ENCODE measurements around the gene SDK1. TPM values are rescaled to one million over a fixed set of nuclear protein-coding genes. Genes with fewer than 3 reads are reported as not detected.
"Not testable (repeated sequence)": the region's sequence is repeated elsewhere in the genome, so short reads cannot be mapped to it uniquely, and the experiment has no call there.

The SDK1 gene
- total RNA-seq, 2 experiments from 2014 or later: 0.10 to 0.17 TPM

DNA sequence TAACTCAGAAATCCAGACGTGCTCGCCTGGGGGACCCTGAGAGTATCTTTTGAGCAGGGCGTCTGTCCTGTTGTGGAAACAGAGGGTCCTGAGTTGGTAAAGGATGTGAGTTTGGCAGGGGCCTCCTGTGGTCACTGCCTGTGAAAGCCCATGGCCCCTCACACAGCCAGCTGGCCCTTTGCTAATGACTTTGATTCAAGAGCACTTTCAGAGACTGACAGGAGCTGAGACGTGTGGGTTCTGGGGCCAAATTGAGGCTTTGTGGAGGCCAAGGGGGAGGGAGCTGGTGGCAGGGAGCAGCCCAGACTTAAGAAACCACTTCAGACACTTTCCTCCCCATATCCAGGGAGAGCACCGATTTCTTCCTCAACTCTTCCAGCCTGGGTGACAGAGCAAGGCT lies 921.6 kb downstream of the SDK1 start:
- ChIA-PET POLR2A (no interaction called here), CTCF (interaction anchor here (1.2 kb wide), 1 partner anchor 15 kb away, joined by 3 read pairs; no protein-coding TSS in a partner anchor)
- Mint-ChIP-seq H3K36me3 (ENCODE audit: low read depth) (no peaks in the 10 kb centered on the region), H3K27ac (no peak overlapping the region), H3K4me3 (no peak overlapping the region), H3K9me3 (no peaks in the 10 kb centered on the region), H3K27me3 (no peaks in the 10 kb centered on the region), H3K4me1 (no peaks in the 10 kb centered on the region)
- DNase-seq: no peak

DNA sequence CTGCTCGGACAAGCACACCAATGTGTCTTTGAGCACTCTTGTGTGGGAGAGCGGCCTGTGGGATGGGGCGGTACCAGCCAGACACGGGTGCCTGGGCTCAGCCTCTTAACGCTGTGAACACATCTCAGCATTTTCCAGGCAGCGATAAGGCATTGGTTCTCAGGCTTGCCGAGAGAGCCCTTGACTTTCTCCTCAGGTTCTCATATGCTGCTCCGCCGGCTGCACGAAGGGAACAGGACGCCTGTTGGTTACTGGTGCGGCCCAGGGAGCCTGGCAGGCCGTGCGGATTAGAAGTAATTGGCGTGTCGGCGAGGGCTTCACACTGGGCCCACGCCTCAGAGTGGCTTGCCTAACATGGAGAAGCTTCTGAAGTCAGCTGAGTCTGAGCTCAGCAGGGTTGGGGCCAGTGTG lies 924.3 kb downstream of the SDK1 start:
- no peaks in the 10 kb centered on the region for H3K36me3 Mint-ChIP-seq (ENCODE audit: low read depth)
- H3K27ac Mint-ChIP-seq: no peak overlapping the region
- ChIA-PET CTCF (no interaction called here), POLR2A (no interaction called here)
- no peak for DNase-seq
- H3K9me3 Mint-ChIP-seq: no peaks in the 10 kb centered on the region
- no peak overlapping the region for H3K4me3 Mint-ChIP-seq
- H3K4me1 Mint-ChIP-seq: no peaks in the 10 kb centered on the region
- H3K27me3 Mint-ChIP-seq: no peaks in the 10 kb centered on the region

DNA sequence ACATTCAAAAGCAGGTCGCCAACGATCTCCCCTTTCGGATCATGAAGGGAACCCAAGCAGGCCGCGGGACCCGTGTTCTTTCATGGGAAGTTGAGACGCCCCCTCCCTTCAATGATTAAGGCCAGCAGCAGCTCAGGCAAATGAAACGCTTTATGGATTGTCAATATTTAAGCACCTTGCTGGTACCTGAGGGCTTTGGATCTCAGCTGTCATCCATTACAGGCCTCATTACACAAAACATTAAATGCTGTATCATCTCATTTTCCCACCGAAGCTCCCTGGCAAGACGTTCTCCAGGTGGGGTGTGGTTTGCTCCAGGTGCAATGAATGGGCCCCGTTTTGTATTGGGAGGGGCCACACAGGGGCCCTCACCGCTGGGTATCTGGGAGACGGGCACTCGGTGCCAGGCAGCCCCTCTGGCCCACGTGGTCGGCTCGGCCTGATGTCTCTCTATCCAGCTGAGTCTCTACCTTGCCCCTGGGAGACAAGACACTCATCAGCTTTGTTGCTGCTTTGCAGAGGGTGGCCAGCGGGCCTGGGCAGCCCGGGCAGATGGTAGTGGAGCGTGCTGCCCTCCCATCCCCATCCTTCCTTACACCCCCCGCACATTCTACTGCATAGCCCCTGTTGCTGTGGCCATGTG lies 925.0 kb downstream of the SDK1 start:
- POLR2A ChIA-PET: no interaction called here
- CTCF ChIA-PET: no interaction called here
- Mint-ChIP-seq H3K36me3 (ENCODE audit: low read depth) (no peaks in the 10 kb centered on the region), H3K9me3 (no peaks in the 10 kb centered on the region), H3K4me1 (no peaks in the 10 kb centered on the region), H3K27ac (no peak overlapping the region), H3K4me3 (no peak overlapping the region), H3K27me3 (no peaks in the 10 kb centered on the region)
- no peak for DNase-seq

DNA sequence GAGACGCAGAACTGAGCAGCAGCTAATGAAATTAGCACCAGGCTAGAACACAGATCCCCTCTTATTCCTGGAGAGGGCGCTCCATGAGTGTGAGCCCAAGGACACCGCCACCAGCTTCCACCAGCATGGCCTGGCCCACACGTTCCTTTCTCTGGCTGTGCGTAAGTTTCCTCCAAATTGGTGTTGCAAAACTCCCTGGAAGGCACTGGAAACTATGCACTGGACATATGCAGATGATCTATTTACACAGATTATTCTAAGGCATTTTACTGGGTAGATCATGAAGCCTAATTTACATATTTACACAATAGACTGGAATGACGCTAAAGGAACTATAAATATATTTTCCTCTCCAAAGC lies 925.5 kb downstream of the SDK1 start:
- Mint-ChIP-seq H3K27ac (no peak overlapping the region), H3K9me3 (no peaks in the 10 kb centered on the region), H3K4me1 (no peaks in the 10 kb centered on the region), H3K4me3 (no peak overlapping the region), H3K27me3 (no peaks in the 10 kb centered on the region), H3K36me3 (ENCODE audit: low read depth) (no peaks in the 10 kb centered on the region)
- ChIA-PET CTCF (no interaction called here), POLR2A (no interaction called here)
- DNase-seq: no peak

GRCh38 chr7:4227105-4228010 lies 926.3 kb downstream of the SDK1 start:
- H3K4me1 Mint-ChIP-seq: no peaks in the 10 kb centered on the region
- no peak overlapping the region for H3K27ac Mint-ChIP-seq
- no peak for DNase-seq
- H3K4me3 Mint-ChIP-seq: no peak overlapping the region
- no peaks in the 10 kb centered on the region for H3K27me3 Mint-ChIP-seq
- POLR2A ChIA-PET: no interaction called here
- CTCF ChIA-PET: no interaction called here
- H3K36me3 Mint-ChIP-seq (ENCODE audit: low read depth): no peaks in the 10 kb centered on the region
- no peaks in the 10 kb centered on the region for H3K9me3 Mint-ChIP-seq

- Mint-ChIP-seq H3K4me1 (no peaks in the 10 kb centered on the region), H3K27me3 (no peaks in the 10 kb centered on the region), H3K27ac (no peak overlapping the region), H3K4me3 (no peak overlapping the region), H3K9me3 (no peaks in the 10 kb centered on the region), H3K36me3 (ENCODE audit: low read depth) (no peaks in the 10 kb centered on the region)
- DNase-seq: no peak
- CTCF ChIA-PET: no interaction called here
- POLR2A ChIA-PET: no interaction called here
Observed at GRCh38 chr7:4230352-4230751, 929.3 kb downstream of the SDK1 start.

DNA sequence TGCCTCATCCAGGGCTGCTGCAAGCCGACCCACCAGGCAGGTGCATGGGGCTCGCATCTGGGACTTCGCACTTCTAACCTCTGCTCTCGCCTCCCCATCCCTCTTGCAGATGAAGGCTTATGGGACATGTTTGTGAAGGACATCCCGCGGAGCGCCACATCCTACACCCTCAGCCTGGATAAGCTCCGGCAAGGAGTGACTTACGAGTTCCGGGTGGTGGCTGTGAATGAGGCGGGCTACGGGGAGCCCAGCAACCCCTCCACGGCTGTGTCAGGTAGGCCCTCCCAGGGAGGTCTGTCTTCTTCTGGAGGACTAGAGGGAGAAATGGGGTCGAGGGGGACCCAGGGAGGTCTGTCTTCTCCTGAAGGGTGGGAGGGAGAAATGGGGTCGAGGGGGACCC lies 932.1 kb downstream of the SDK1 start:
- no peak for DNase-seq
- ChIA-PET POLR2A (no interaction called here), CTCF (no interaction called here)
- no peaks in the 10 kb centered on the region for H3K36me3 Mint-ChIP-seq (ENCODE audit: low read depth)
- H3K27me3 Mint-ChIP-seq: no peaks in the 10 kb centered on the region
- no peaks in the 10 kb centered on the region for H3K4me1 Mint-ChIP-seq
- no peak overlapping the region for H3K27ac Mint-ChIP-seq
- H3K9me3 Mint-ChIP-seq: no peaks in the 10 kb centered on the region
- no peak overlapping the region for H3K4me3 Mint-ChIP-seq

DNA sequence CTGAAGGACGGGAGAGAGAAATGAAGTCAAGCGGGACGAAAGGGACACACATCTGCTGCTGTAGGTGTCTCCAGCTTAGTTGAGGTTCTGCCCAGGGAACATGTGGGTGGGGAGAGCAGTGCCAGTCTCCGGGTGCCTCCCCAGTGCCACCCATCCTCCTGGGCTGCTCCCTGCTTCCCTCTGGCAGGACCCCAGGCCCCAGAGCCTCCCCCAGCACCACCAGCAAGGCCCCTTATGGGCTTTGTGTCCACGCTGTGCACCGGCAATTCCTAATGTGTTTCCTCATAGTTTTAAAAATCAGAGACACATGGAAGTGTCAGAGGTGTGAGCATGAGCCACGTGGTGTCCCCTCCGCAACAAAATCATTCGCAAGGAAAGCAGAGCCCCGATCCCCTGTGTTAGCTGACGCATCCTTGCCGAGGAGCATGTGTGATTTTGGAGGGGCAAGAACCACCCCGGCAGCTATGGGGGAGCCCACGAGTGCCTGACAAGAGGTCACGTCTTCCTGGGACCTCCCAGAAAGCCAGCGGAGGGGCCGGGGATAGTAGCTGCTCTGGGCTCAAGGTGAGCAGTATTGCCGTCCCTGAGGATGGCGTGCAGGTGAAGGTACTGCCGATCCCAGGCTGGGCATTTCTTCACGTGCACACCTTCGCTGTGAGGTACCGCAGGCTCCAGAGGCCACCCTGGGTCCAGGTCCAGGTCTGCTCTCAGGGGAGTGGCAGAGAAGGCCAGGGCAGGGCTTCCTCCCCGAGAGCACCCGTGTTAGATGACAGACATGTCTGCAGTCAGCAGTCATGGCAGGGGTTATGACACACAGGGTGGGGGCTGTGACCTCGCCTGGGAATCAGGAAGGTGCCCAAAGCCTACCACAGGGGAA lies 932.8 kb downstream of the SDK1 start:
- DNase-seq: no peak
- H3K27ac Mint-ChIP-seq: no peak overlapping the region
- POLR2A ChIA-PET: no interaction called here

GRCh38 chr7:4234498-4234855 lies 933.4 kb downstream of the SDK1 start:
- Mint-ChIP-seq H3K9me3 (no peaks in the 10 kb centered on the region), H3K36me3 (ENCODE audit: low read depth) (no peaks in the 10 kb centered on the region), H3K27me3 (no peaks in the 10 kb centered on the region), H3K4me1 (no peaks in the 10 kb centered on the region), H3K4me3 (no peak overlapping the region), H3K27ac (no peak overlapping the region)
- no peak for DNase-seq
- CTCF ChIA-PET: no interaction called here
- POLR2A ChIA-PET: no interaction called here

More for the DNA sequence above, 932.8 kb downstream of the SDK1 start:
- no peaks in the 10 kb centered on the region for H3K36me3 Mint-ChIP-seq (ENCODE audit: low read depth)
- H3K27me3 Mint-ChIP-seq: no peaks in the 10 kb centered on the region
- H3K9me3 Mint-ChIP-seq: no peaks in the 10 kb centered on the region
- H3K4me1 Mint-ChIP-seq: no peaks in the 10 kb centered on the region
- CTCF ChIA-PET: no interaction called here
- no peak overlapping the region for H3K4me3 Mint-ChIP-seq

- H3K4me1 Mint-ChIP-seq: no peaks in the 10 kb centered on the region
- no peaks in the 10 kb centered on the region for H3K36me3 Mint-ChIP-seq (ENCODE audit: low read depth)
- H3K27ac Mint-ChIP-seq: no peak overlapping the region
- ChIA-PET POLR2A (no interaction called here), CTCF (no interaction called here)
- no peaks in the 10 kb centered on the region for H3K9me3 Mint-ChIP-seq
- no peak for DNase-seq
- H3K27me3 Mint-ChIP-seq: no peaks in the 10 kb centered on the region
- H3K4me3 Mint-ChIP-seq: no peak overlapping the region
Observed at GRCh38 chr7:4234886-4235285, 933.8 kb downstream of the SDK1 start.

GRCh38 chr7:4235596-4235995 lies 934.5 kb downstream of the SDK1 start:
- no peak overlapping the region for H3K27ac Mint-ChIP-seq
- CTCF ChIA-PET: no interaction called here
- peaks cover 6% of the 10 kb centered on the region for H3K4me1 Mint-ChIP-seq
- H3K36me3 Mint-ChIP-seq (ENCODE audit: low read depth): no peaks in the 10 kb centered on the region
- H3K9me3 Mint-ChIP-seq: no peaks in the 10 kb centered on the region
- DNase-seq: no peak
- H3K27me3 Mint-ChIP-seq: no peaks in the 10 kb centered on the region
- POLR2A ChIA-PET: no interaction called here
- H3K4me3 Mint-ChIP-seq: no peak overlapping the region

GRCh38 chr7:4236389-4236788 lies 935.3 kb downstream of the SDK1 start:
- CTCF ChIA-PET: no interaction called here
- no peak for DNase-seq
- H3K4me1 Mint-ChIP-seq: peaks cover 9% of the 10 kb centered on the region
- no peaks in the 10 kb centered on the region for H3K27me3 Mint-ChIP-seq
- H3K4me3 Mint-ChIP-seq: no peak overlapping the region
- POLR2A ChIA-PET: no interaction called here
- no peaks in the 10 kb centered on the region for H3K36me3 Mint-ChIP-seq (ENCODE audit: low read depth)
- H3K27ac Mint-ChIP-seq: no peak overlapping the region
- no peaks in the 10 kb centered on the region for H3K9me3 Mint-ChIP-seq

DNA sequence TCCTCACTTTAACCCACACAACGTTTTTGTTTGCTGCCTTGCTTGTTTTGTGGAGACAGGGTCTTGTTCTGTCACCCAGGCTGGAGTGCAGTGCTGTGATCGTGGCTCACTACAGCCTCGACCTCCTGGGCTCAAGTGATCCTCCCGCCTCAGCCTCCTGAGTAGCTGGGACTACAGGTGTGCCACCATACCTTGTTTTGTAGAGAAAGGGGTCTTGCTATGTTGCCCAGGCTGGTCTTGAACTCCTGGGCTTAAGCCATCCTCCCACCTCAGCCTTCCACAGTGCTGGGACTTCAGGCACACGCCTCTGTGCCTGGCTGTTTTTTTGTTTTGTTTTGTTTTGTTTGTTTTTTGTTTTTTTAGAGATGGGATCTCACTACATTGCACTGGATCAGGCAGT lies 935.8 kb downstream of the SDK1 start:
- POLR2A ChIA-PET; H3K4me3 Mint-ChIP-seq; DNase-seq; CTCF ChIA-PET; H3K36me3 Mint-ChIP-seq (ENCODE audit: low read depth); H3K27ac Mint-ChIP-seq; H3K27me3 Mint-ChIP-seq; H3K9me3 Mint-ChIP-seq: not testable (repeated sequence)
- peaks cover 11% of the 10 kb centered on the region for H3K4me1 Mint-ChIP-seq

Data from activated CD4-positive, alpha-beta T cell treated with anti-CD3 and anti-CD28 coated beads, Interleukin-2, amount 10 ng/mL, durations not matched to agents 7 days and 5 days (primary cell).